SK-N-SH (cell line): ENCODE results near the gene PTGR2. TPM values are rescaled to one million over a fixed set of nuclear protein-coding genes. Genes with fewer than 3 reads are reported as not detected.

Experiments used
- CTCF ChIA-PET: fragments of 300-600, 350-600 bp; formaldehyde crosslinking; extraction: SDS; loops from one replicate; lab custom pipeline; 2021; lab: Yijun Ruan, JAX
- POLR2A ChIA-PET: fragments of 350-600 bp; sonication (Branson Sonifier 250); formaldehyde crosslinking; extraction: SDS; loops from one replicate; lab custom pipeline; 2020; ENCODE audit warnings: antibody characterized with exemption, inconsistent platforms; lab: Yijun Ruan, JAX
- DNase-seq: peaks from one replicate; pipeline ENCODE4 v3.0.0; 2012
- H2AFZ ChIP-seq: fragments of 200-600 bp; sonication (generic); 2 replicates; pipeline ENCODE4 v1.8.1; 2016; ENCODE audit warnings: antibody characterized with exemption, mild to moderate bottlenecking, low read depth
- H3F3A ChIP-seq: fragments of 200-600 bp; sonication (generic); replicated peaks from 2 replicates; pipeline ENCODE3; 2016; ENCODE audit warnings: antibody characterized with exemption, mild to moderate bottlenecking; ENCODE audit not compliant: insufficient read depth
- H3K27ac ChIP-seq, 2 experiments: fragments of 200-500 bp in 1 of 2; fragments of 200-600 bp in 1 of 2; sonication (Bioruptor generic) in 1 of 2; sonication (generic), shearing (Covaris generic) in 1 of 2; 2 replicates each; pipeline versions ENCODE4 v1.5.1 to v1.6.1; 2014 to 2016; ENCODE audit warnings: low read depth in 2 of 2, inconsistent platforms in 1 of 2, low read length in 1 of 2, mild to moderate bottlenecking in 1 of 2, mixed read lengths in 1 of 2
- H3K27me3 ChIP-seq: fragments of 200-600 bp; sonication (generic), shearing (Covaris generic); 2 replicates; pipeline ENCODE4 v1.6.1; 2016; ENCODE audit warnings: mixed run types; ENCODE audit not compliant: insufficient read depth
- H3K36me3 ChIP-seq, 2 experiments: fragments of 200-500 bp in 1 of 2; fragments of 200-600 bp in 1 of 2; sonication (Bioruptor generic) in 1 of 2; sonication (generic) in 1 of 2; replicated peaks in 1 of 2; 2 replicates each; pipeline versions ENCODE3 to v1.5.1; 2014 to 2016; ENCODE audit warnings: low read length in 1 of 2, mild to moderate bottlenecking in 1 of 2; ENCODE audit not compliant: insufficient read depth in 2 of 2, control insufficient read depth in 1 of 2
- H3K4me1 ChIP-seq, 2 experiments: fragments of 200-500 bp in 1 of 2; fragments of 200-600 bp in 1 of 2; sonication (Bioruptor generic) in 1 of 2; sonication (generic), shearing (Covaris generic) in 1 of 2; 2 replicates each; pipeline versions ENCODE4 v1.5.1 to v1.6.1; 2014 to 2016; ENCODE audit warnings: low read depth in 1 of 2, low read length in 1 of 2, mixed run types in 1 of 2; ENCODE audit not compliant: insufficient read depth in 2 of 2, control insufficient read depth in 1 of 2
- H3K4me2 ChIP-seq: fragments of 200-600 bp; sonication (generic), shearing (Covaris generic); 2 replicates; pipeline ENCODE4 v1.6.1; 2017; ENCODE audit warnings: mixed run types
- H3K4me3 ChIP-seq, 2 experiments: fragments of 200-500 bp in 1 of 2; fragments of 200-600 bp in 1 of 2; sonication (Bioruptor generic) in 1 of 2; sonication (generic), shearing (Covaris generic) in 1 of 2; 2 replicates each; pipeline versions ENCODE4 v1.5.1 to v1.8.1; 2014 to 2016; ENCODE audit warnings: low read depth in 2 of 2, inconsistent platforms in 1 of 2, low read length in 1 of 2, mild to moderate bottlenecking in 1 of 2, mixed read lengths in 1 of 2, moderate library complexity in 1 of 2
- H3K79me2 ChIP-seq: fragments of 200-600 bp; sonication (generic); 2 replicates; pipeline ENCODE4 v1.8.1; 2017; ENCODE audit warnings: mild to moderate bottlenecking; ENCODE audit not compliant: insufficient read depth
- H3K9ac ChIP-seq: fragments of 200-600 bp; sonication (generic); 2 replicates; pipeline ENCODE4 v1.6.1; 2017; ENCODE audit warnings: mixed run types
- H3K9me2 ChIP-seq: fragments of 200-600 bp; sonication (generic); 2 replicates; pipeline ENCODE4 v1.6.1; 2017; ENCODE audit warnings: mixed run types
- H3K9me3 ChIP-seq: fragments of 200-600 bp; sonication (generic); 2 replicates; pipeline ENCODE4 v1.6.1; 2017; ENCODE audit warnings: mixed run types, mild to moderate bottlenecking, moderate library complexity
- H4K20me1 ChIP-seq: fragments of 200-600 bp; sonication (generic); 2 replicates; pipeline ENCODE4 v1.6.1; 2017; ENCODE audit warnings: mild to moderate bottlenecking, mixed run types; ENCODE audit not compliant: insufficient read depth
- CHD2 ChIP-seq: fragments of 150-350 bp; IDR thresholded peaks from 2 replicates; pipeline ENCODE4 v1.6.1; 2018; ENCODE audit warnings: low read length; ENCODE audit not compliant: partially characterized antibody
- EZH2phosphoT487 ChIP-seq: fragments of 200-600 bp; sonication (generic); IDR thresholded peaks from 2 replicates; pipeline ENCODE4 v1.6.1; 2017; ENCODE audit warnings: low read depth, mixed run types, mild to moderate bottlenecking, antibody characterized with exemption, moderate library complexity, borderline replicate concordance
- FOSL2 ChIP-seq: IDR thresholded peaks from 2 replicates; pipeline ENCODE4 v1.4.0; 2012; ENCODE audit warnings: low read depth, mild to moderate bottlenecking, moderate library complexity, borderline replicate concordance
- JUND ChIP-seq: IDR thresholded peaks from 2 replicates; pipeline ENCODE4 v1.4.0; 2012
- MEF2A ChIP-seq: IDR thresholded peaks from 2 replicates; pipeline ENCODE4 v1.4.0; 2012; ENCODE audit warnings: low read depth, borderline replicate concordance
- MXI1 ChIP-seq: IDR thresholded peaks from 2 replicates; pipeline ENCODE4 v1.6.1; 2012; ENCODE audit warnings: mild to moderate bottlenecking, low read depth, low read length, improper control_type of control experiment
- NFIC ChIP-seq: IDR thresholded peaks from 2 replicates; pipeline ENCODE4 v1.4.0; 2012; ENCODE audit warnings: borderline replicate concordance
- RAD21 ChIP-seq: IDR thresholded peaks from 2 replicates; pipeline ENCODE4 v1.6.1; 2012; ENCODE audit warnings: mild to moderate bottlenecking, low read length
- RFX5 ChIP-seq: IDR thresholded peaks from 2 replicates; pipeline ENCODE4 v1.6.1; 2012; ENCODE audit warnings: mild to moderate bottlenecking, improper control_type of control experiment, low read length
- SMC3 ChIP-seq: IDR thresholded peaks from 2 replicates; pipeline ENCODE4 v1.6.1; 2012; ENCODE audit warnings: low read depth, low read length, improper control_type of control experiment
- WGBS: methylation state at CpG from one replicate; pipeline ENCODE4 v1.1.6; 2017; ENCODE audit warnings: low lambda C conversion rate; 5-methylcytosine and 5-hydroxymethylcytosine counted together
- polyA plus RNA-seq, 3 experiments: library from polyadenylated mRNA; depleted of rRNA; stranded (reverse); fragments of >200 nt; gene quantifications; 2 replicates each; pipeline ENCODE4 v1.2.3, GENCODE V29; 2012
- TF ChIP-seq, protein P1 (sequence below): IDR thresholded peaks from 2 replicates; pipeline ENCODE4 v1.4.0; 2012; ENCODE audit warnings: low read depth, borderline replicate concordance
- TF ChIP-seq, protein P2 (sequence below): fragments of 200-600 bp; sonication (generic); IDR thresholded peaks from 2 replicates; pipeline ENCODE4 v1.6.1; 2017; ENCODE audit warnings: antibody characterized with exemption, mild to moderate bottlenecking, moderate library complexity
- TF ChIP-seq, protein P3 (sequence below): fragments of 150-350 bp; IDR thresholded peaks from 2 replicates; pipeline ENCODE4 v1.6.1; 2017; ENCODE audit warnings: antibody characterized with exemption, low read length, low read depth, borderline replicate concordance

Gene PTGR2
- polyA plus RNA-seq, 1 of the 3 experiments (the other 2 are of a cell fraction): 7.1 TPM

DNA sequence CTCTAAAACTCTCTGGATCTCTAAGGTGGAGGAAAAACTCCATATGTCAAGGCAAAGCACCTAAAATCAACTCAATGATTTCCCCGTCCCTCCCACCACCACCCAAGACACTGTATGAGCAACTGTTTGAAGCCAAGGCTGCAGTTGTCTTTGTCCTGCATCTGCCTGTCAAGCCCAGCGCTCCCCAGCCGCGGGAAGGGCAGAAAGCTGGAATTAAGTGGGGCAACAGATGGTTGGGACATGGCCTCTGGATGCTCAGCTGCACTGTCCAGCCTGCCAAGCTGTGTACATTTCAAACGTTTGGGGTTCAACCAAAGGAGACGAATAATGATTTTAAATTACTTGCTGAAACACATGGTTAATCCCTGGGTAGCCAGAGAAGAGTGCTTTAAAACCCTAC, 42.2 kb upstream of the PTGR2 start (continued):
- TF ChIP-seq MEF2A: no peak

DNA sequence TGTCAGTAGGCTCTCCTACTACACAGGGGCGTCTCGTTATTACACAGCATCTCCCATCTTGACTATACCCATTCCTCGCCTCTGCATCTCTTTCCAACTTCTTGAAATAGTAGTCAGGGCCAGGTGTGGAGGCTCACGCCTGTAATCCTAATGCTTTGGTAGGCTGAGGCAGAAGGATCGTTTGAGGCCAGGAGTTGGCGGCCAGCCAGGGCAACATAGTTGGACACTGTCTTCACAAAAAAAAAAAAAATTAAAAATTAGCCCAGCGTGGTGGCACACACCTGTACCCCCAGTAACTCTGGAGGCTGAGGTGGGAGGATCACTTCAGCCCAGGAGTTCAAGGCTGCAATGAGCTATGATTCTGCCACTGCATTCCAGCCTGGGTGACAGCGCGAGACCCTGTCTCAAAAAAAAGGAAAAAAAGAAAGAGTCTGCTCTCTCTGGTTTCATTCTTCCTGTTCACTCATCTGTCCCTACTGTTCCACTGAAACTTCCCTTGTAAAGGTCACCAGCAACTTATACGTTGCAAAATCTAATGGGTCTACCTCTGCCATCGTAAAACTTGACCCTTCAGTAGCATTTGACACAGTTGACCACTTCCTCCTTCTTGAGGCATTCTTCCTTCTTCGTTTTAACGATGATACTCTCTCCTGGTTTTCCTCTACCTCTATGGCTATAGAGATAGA, 41.0 kb upstream of the PTGR2 start:
- Histone ChIP-seq H3K4me2 (no peak overlapping the region), H3K4me1 (no peaks in the 10 kb centered on the region), H4K20me1 (no peaks in the 10 kb centered on the region), H3K9me2 (no peaks in the 10 kb centered on the region), H2AFZ (no peak overlapping the region), H3F3A (no peaks in the 10 kb centered on the region), H3K9ac (no peak overlapping the region), H3K79me2 (no peaks in the 10 kb centered on the region), H3K9me3 (no peaks in the 10 kb centered on the region), H3K36me3 (no peaks in the 10 kb centered on the region), H3K27ac (no peak overlapping the region), H3K4me3 (no peak overlapping the region), H3K27me3 (no peaks in the 10 kb centered on the region)
- TF ChIP-seq RFX5 (no peak), NFIC (no peak), CHD2 (no peak), MXI1 (no peak), RAD21 (no peak), SMC3 (no peak), EZH2phosphoT487 (no peak), JUND (no peak), FOSL2 (no peak)
- TF ChIP-seq, protein P1, sequence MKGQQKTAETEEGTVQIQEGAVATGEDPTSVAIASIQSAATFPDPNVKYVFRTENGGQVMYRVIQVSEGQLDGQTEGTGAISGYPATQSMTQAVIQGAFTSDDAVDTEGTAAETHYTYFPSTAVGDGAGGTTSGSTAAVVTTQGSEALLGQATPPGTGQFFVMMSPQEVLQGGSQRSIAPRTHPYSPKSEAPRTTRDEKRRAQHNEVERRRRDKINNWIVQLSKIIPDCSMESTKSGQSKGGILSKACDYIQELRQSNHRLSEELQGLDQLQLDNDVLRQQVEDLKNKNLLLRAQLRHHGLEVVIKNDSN: no peak
- TF ChIP-seq, protein P2, sequence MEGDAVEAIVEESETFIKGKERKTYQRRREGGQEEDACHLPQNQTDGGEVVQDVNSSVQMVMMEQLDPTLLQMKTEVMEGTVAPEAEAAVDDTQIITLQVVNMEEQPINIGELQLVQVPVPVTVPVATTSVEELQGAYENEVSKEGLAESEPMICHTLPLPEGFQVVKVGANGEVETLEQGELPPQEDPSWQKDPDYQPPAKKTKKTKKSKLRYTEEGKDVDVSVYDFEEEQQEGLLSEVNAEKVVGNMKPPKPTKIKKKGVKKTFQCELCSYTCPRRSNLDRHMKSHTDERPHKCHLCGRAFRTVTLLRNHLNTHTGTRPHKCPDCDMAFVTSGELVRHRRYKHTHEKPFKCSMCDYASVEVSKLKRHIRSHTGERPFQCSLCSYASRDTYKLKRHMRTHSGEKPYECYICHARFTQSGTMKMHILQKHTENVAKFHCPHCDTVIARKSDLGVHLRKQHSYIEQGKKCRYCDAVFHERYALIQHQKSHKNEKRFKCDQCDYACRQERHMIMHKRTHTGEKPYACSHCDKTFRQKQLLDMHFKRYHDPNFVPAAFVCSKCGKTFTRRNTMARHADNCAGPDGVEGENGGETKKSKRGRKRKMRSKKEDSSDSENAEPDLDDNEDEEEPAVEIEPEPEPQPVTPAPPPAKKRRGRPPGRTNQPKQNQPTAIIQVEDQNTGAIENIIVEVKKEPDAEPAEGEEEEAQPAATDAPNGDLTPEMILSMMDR: no peak
- TF ChIP-seq, protein P3, sequence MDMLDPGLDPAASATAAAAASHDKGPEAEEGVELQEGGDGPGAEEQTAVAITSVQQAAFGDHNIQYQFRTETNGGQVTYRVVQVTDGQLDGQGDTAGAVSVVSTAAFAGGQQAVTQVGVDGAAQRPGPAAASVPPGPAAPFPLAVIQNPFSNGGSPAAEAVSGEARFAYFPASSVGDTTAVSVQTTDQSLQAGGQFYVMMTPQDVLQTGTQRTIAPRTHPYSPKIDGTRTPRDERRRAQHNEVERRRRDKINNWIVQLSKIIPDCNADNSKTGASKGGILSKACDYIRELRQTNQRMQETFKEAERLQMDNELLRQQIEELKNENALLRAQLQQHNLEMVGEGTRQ: no peak
- CTCF ChIA-PET: interaction anchor here (0.7 to 0.8 kb wide), 2 partner anchors 12 to 91 kb away, joined by 3 to 4 read pairs; no protein-coding TSS in a partner anchor
- no peak for DNase-seq
- WGBS: 78% methylated on average over 13 of the region's 13 CpGs
- POLR2A ChIA-PET: no interaction called here
